HepG2 (cell line): Measurements from ENCODE around the gene PKM. TPM values are rescaled to one million over a fixed set of nuclear protein-coding genes. Genes with fewer than 3 reads are reported as not detected.

Experiments
- ARNT2 ChIP-seq: sonication (generic); formaldehyde crosslinking; IDR thresholded peaks from 2 replicates; pipeline ENCODE4 v1.8.0; 2022; ENCODE audit warnings: mild to moderate bottlenecking, low read depth, missing genetic modification reagents, moderate library complexity
- DNMT1 ChIP-seq: sonication (generic); formaldehyde crosslinking; IDR thresholded peaks from 2 replicates; pipeline ENCODE4 v1.5.1; 2020; ENCODE audit warnings: mild to moderate bottlenecking, missing genetic modification reagents
- ZNF180 ChIP-seq: sonication (generic); formaldehyde crosslinking; IDR thresholded peaks from 2 replicates; pipeline ENCODE4 v1.4.0; 2020; ENCODE audit warnings: low read depth, missing genetic modification reagents, borderline replicate concordance
- ZNF292 ChIP-seq: sonication (generic); formaldehyde crosslinking; IDR thresholded peaks from 2 replicates; pipeline ENCODE4 v1.8.1; 2022; ENCODE audit warnings: mild to moderate bottlenecking, low read depth, missing genetic modification reagents, borderline replicate concordance
- ZNF33B ChIP-seq: sonication (generic); formaldehyde crosslinking; IDR thresholded peaks from 2 replicates; pipeline ENCODE4 v1.5.1; 2020; ENCODE audit warnings: mild to moderate bottlenecking, missing genetic modification reagents
- polyA plus RNA-seq, 8 experiments: library from polyadenylated mRNA; depleted of rRNA in 3 of 8; stranded (reverse) in 7 of 8; unstranded in 1 of 8; fragments of >200 nt; fragmentation: Illumina TruSeq in 4 of 8; extraction: Trizol in 4 of 8; gene quantifications; 2 replicates each; pipeline versions ENCODE4 v1.2.1 to v1.2.3, GENCODE V29; 2011 to 2016; ENCODE audit warnings: low read depth in 4 of 8, missing spikeins in 1 of 8, mixed read lengths in 1 of 8; ENCODE audit not compliant: insufficient read depth in 1 of 8
- total RNA-seq, 5 experiments: library from RNA; depleted of rRNA; stranded (reverse); fragments of >200 nt; fragmentation: Illumina TruSeq; extraction: Trizol; gene quantifications; 2 replicates each; pipeline ENCODE4 v1.2.3, GENCODE V29; 2016; ENCODE audit warnings: low read depth in 1 of 5
- TF ChIP-seq, protein P1 (sequence below): sonication (generic); formaldehyde crosslinking; IDR thresholded peaks from 2 replicates; pipeline ENCODE4 v1.5.1; 2020; ENCODE audit warnings: mild to moderate bottlenecking, missing genetic modification reagents, moderate library complexity
- TF ChIP-seq, protein P2 (sequence below): sonication (generic); formaldehyde crosslinking; IDR thresholded peaks from 2 replicates; pipeline ENCODE4 v1.5.0; 2020; ENCODE audit warnings: missing genetic modification reagents

Gene PKM
- total and polyA plus RNA-seq, 2 of the 13 experiments (the other 11 are each of a cell fraction or from before 2014, with no cell fraction given): 488 to 780 TPM

- TF ChIP-seq, protein P1, sequence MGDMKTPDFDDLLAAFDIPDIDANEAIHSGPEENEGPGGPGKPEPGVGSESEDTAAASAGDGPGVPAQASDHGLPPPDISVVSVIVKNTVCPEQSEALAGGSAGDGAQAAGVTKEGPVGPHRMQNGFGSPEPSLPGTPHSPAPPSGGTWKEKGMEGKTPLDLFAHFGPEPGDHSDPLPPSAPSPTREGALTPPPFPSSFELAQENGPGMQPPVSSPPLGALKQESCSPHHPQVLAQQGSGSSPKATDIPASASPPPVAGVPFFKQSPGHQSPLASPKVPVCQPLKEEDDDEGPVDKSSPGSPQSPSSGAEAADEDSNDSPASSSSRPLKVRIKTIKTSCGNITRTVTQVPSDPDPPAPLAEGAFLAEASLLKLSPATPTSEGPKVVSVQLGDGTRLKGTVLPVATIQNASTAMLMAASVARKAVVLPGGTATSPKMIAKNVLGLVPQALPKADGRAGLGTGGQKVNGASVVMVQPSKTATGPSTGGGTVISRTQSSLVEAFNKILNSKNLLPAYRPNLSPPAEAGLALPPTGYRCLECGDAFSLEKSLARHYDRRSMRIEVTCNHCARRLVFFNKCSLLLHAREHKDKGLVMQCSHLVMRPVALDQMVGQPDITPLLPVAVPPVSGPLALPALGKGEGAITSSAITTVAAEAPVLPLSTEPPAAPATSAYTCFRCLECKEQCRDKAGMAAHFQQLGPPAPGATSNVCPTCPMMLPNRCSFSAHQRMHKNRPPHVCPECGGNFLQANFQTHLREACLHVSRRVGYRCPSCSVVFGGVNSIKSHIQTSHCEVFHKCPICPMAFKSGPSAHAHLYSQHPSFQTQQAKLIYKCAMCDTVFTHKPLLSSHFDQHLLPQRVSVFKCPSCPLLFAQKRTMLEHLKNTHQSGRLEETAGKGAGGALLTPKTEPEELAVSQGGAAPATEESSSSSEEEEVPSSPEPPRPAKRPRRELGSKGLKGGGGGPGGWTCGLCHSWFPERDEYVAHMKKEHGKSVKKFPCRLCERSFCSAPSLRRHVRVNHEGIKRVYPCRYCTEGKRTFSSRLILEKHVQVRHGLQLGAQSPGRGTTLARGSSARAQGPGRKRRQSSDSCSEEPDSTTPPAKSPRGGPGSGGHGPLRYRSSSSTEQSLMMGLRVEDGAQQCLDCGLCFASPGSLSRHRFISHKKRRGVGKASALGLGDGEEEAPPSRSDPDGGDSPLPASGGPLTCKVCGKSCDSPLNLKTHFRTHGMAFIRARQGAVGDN (CRISPR knock-in tag): peak; percentile 30; the same call in 1 of the 2 replicates
- no peak for TF ChIP-seq ZNF180 (CRISPR knock-in tag)
- TF ChIP-seq ZNF33B (CRISPR knock-in tag): no peak
- 0 out of 2 replicates have a peak, but pooled peaks have one; percentile 19 for TF ChIP-seq ZNF292 (CRISPR knock-in tag)
- no peak for TF ChIP-seq ARNT2 (CRISPR knock-in tag)
- TF ChIP-seq, protein P2, sequence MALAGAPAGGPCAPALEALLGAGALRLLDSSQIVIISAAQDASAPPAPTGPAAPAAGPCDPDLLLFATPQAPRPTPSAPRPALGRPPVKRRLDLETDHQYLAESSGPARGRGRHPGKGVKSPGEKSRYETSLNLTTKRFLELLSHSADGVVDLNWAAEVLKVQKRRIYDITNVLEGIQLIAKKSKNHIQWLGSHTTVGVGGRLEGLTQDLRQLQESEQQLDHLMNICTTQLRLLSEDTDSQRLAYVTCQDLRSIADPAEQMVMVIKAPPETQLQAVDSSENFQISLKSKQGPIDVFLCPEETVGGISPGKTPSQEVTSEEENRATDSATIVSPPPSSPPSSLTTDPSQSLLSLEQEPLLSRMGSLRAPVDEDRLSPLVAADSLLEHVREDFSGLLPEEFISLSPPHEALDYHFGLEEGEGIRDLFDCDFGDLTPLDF: no peak
- no peak for TF ChIP-seq DNMT1 (CRISPR knock-in tag)
These were observed 69.4 kb downstream of the PKM start (continued) for GRCh38 chr15:72161361-72162132.
